Thoracic aorta (tissue), 2 donors: ENCODE data around the gene TTLL11. TPM values are rescaled to one million over a fixed set of nuclear protein-coding genes. Genes with fewer than 3 reads are reported as not detected.

Experiments
- ATAC-seq: fragments of 150-250 bp; one replicate; pipeline ENCODE4 v1.8.0; 2017; ENCODE audit warnings: low read depth; ENCODE audit not compliant: insufficient number of reproducible peaks, low FRiP score
- DNase-seq: peaks from one replicate; pipeline ENCODE4 v3.0.0-alpha.2; 2020; ENCODE audit warnings: low spot score
- H3K27ac ChIP-seq, 2 donors: fragments of 200-600 bp; sonication (generic); 1 replicate in 1 of 2; 2 replicates in 1 of 2; pipeline ENCODE4 v1.5.1; 2016; ENCODE audit warnings: mild to moderate bottlenecking in 2 of 2, moderate library complexity in 2 of 2
- H3K27me3 ChIP-seq: fragments of 200-600 bp; sonication (generic); replicated peaks from 2 replicates; pipeline ENCODE4 v1.6.0; 2016; ENCODE audit warnings: mild to moderate bottlenecking; ENCODE audit not compliant: insufficient read depth
- H3K36me3 ChIP-seq: fragments of 200-600 bp; sonication (generic); one replicate; pipeline ENCODE4 v1.5.1; 2016
- H3K4me1 ChIP-seq, 2 donors: fragments of 200-600 bp; sonication (generic); 1 replicate in 1 of 2; 2 replicates in 1 of 2; pipeline versions ENCODE4 v1.5.1 to v1.6.0; 2016; ENCODE audit warnings: low read depth in 2 of 2, mild to moderate bottlenecking in 1 of 2; ENCODE audit not compliant: control insufficient read depth in 1 of 2
- H3K4me3 ChIP-seq: fragments of 200-600 bp; sonication (generic); 2 replicates; pipeline ENCODE4 v1.5.1; 2016; ENCODE audit warnings: mild to moderate bottlenecking
- H3K9me3 ChIP-seq: fragments of 200-600 bp; sonication (generic); 2 replicates; pipeline ENCODE4 v1.5.1; 2016
- CTCF ChIP-seq: fragments of 200-600 bp; sonication (generic); IDR thresholded peaks from one replicate; pipeline ENCODE4 v1.5.1; 2019; ENCODE audit warnings: antibody characterized with exemption
- total RNA-seq, 2 donors: library from RNA; depleted of rRNA; stranded (reverse); fragments of >200 nt; gene quantifications; one replicate each; pipeline versions ENCODE4 v1.1.0 to v1.2.3, GENCODE V29; 2016

The TTLL11 gene
- total RNA-seq, 2 donors from 2014 or later, result 25.7 to 31.2 TPM

- Histone ChIP-seq H3K27me3 (no peaks in the 10 kb centered on the region), H3K9me3 (no peaks in the 10 kb centered on the region), H3K27ac (peak overlapping the region; percentile 90 to 91), H3K4me1 (peaks cover 43 to 50% of the 10 kb centered on the region in 2 donors), H3K36me3 (peaks cover 40% of the 10 kb centered on the region), H3K4me3 (no peak overlapping the region)
- TF ChIP-seq CTCF, result no peak
- ATAC-seq, result no peak
- no peak for DNase-seq
These were observed 319.0 kb downstream of the TTLL11 start for GRCh38 chr9:121773954-121774714.

- DNase-seq (no peak), ATAC-seq (no peak)
- no peaks in the 10 kb centered on the region for H3K9me3 ChIP-seq
- H3K4me1 ChIP-seq, result peaks cover 42 to 54% of the 10 kb centered on the region in 2 donors
- no peak for TF ChIP-seq CTCF
- H3K4me3 ChIP-seq, result peak overlapping the region; percentile 8
- peak overlapping the region; percentile 90 to 91 for H3K27ac ChIP-seq
- H3K27me3 ChIP-seq, result no peaks in the 10 kb centered on the region
- H3K36me3 ChIP-seq, result peaks cover 48% of the 10 kb centered on the region
These were observed 319.7 kb downstream of the TTLL11 start for GRCh38 chr9:121773286-121773953.

GRCh38 chr9:121772600-121773285 is 320.4 kb downstream of the TTLL11 start:
- H3K36me3 ChIP-seq, result peaks cover 53% of the 10 kb centered on the region
- no peaks in the 10 kb centered on the region for H3K27me3 ChIP-seq
- ATAC-seq (no peak), DNase-seq (no peak)
- TF ChIP-seq CTCF, result no peak
- H3K4me1 ChIP-seq, result peaks cover 40 to 54% of the 10 kb centered on the region in 2 donors
- no peaks in the 10 kb centered on the region for H3K9me3 ChIP-seq
- H3K4me3 ChIP-seq, result no peak overlapping the region
- peak overlapping the region; percentile 90 to 91 for H3K27ac ChIP-seq

Other genes starting within 250 kb of the TTLL11 start
- gene NDUFA8, start 66.5 kb upstream of the TTLL11 start, total RNA-seq, result 10 to 100 TPM; 14.6 to 19.3 TPM
- not detected for gene MORN5, start 66.6 kb upstream of the TTLL11 start, total RNA-seq
- 1 to 10 TPM; 5.0 to 6.5 TPM for gene LHX6, start 135.6 kb upstream of the TTLL11 start, total RNA-seq
- 10 to 100 TPM in 1 of 2 donors, 1 to 10 TPM in 1; 7.3 to 10.5 TPM for gene RBM18, start 171.5 kb upstream of the TTLL11 start, total RNA-seq
- 10 to 100 TPM; 16.9 to 36.8 TPM for gene MRRF, start 171.6 kb upstream of the TTLL11 start, total RNA-seq